Lower lobe of right lung (tissue), 2 donors: Measurements from ENCODE around the gene CBFA2T2. TPM values are rescaled to one million over a fixed set of nuclear protein-coding genes. Genes with fewer than 3 reads are reported as not detected.
"Not testable (repeated sequence)": the region's sequence is repeated elsewhere in the genome, so short reads cannot be mapped to it uniquely, and the experiment has no call there.

Experiments
- ATAC-seq, 2 donors: fragments of 200-7000 bp; cut with Tn5 transposase; one replicate each; pipeline ENCODE4 v1.9.1; 2020 to 2022; ENCODE audit warnings: mild to moderate bottlenecking in 2 of 2, moderate library complexity in 2 of 2
- DNase-seq: peaks from one replicate; pipeline ENCODE4 v3.0.0-alpha.2; 2020
- H3K27ac ChIP-seq: fragments of 200-600 bp; one replicate; pipeline ENCODE4 v1.8.0; 2022
- H3K27me3 ChIP-seq: fragments of 200-600 bp; one replicate; pipeline ENCODE4 v1.8.0; 2022; ENCODE audit warnings: low read depth
- H3K36me3 ChIP-seq: fragments of 200-600 bp; one replicate; pipeline ENCODE4 v1.8.0; 2022; ENCODE audit warnings: mild to moderate bottlenecking
- H3K4me1 ChIP-seq: fragments of 200-600 bp; one replicate; pipeline ENCODE4 v1.8.0; 2022
- H3K4me3 ChIP-seq: fragments of 200-600 bp; one replicate; pipeline ENCODE4 v1.8.0; 2022; ENCODE audit warnings: mild to moderate bottlenecking
- H3K9me3 ChIP-seq: fragments of 200-600 bp; one replicate; pipeline ENCODE4 v1.8.0; 2022
- CTCF ChIP-seq: fragments of 200-600 bp; IDR thresholded peaks from one replicate; pipeline ENCODE4 v1.8.0; 2022; ENCODE audit warnings: antibody characterized with exemption, mild to moderate bottlenecking
- intact Hi-C: fragments of 100-400 bp; cut with DNase I; formaldehyde crosslinking; loops from one replicate; pipeline ENCODE4 v1.11.0; 2022
- total RNA-seq: library from RNA; stranded (reverse); fragmentation: NEBNext Ultra II Directional; extraction: Animal tissue kit (Norgen Biotek cat#: 25700); gene quantifications from one replicate; pipeline ENCODE4 v1.2.1, GENCODE V29; 2021
- donor health status: DM: no; HTN: yes; CAD: no; lungs with severe emphysema.

The CBFA2T2 gene
- total RNA-seq, 1 donor from 2014 or later, result 18.2 TPM

GRCh38 chr20:33583143-33583542, 93.2 kb downstream of the CBFA2T2 start:
- no peak overlapping the region for H3K27ac ChIP-seq
- H3K27me3 ChIP-seq, result no peaks in the 10 kb centered on the region
- ATAC-seq (no peak), DNase-seq (no peak)
- H3K4me3 ChIP-seq, result no peak overlapping the region
- intact Hi-C loops, result no loop called here
- H3K36me3 ChIP-seq, result no peaks in the 10 kb centered on the region
- H3K4me1 ChIP-seq, result no peaks in the 10 kb centered on the region
- H3K9me3 ChIP-seq, result no peaks in the 10 kb centered on the region
- no peak for TF ChIP-seq CTCF

- no peak for TF ChIP-seq CTCF
- no peak for DNase-seq
- ATAC-seq, result no peak
These were observed 95.1 kb downstream of the CBFA2T2 start for GRCh38 chr20:33584976-33585375.

GRCh38 chr20:33585413-33585812, 95.5 kb downstream of the CBFA2T2 start:
- no peak overlapping the region for H3K27ac ChIP-seq
- H3K27me3 ChIP-seq, result no peaks in the 10 kb centered on the region
- no peaks in the 10 kb centered on the region for H3K36me3 ChIP-seq
- no peak overlapping the region for H3K4me3 ChIP-seq
- ATAC-seq (no peak), DNase-seq (no peak)
- no peak for TF ChIP-seq CTCF
- H3K4me1 ChIP-seq, result no peaks in the 10 kb centered on the region
- intact Hi-C loops, result no loop called here
- H3K9me3 ChIP-seq, result no peaks in the 10 kb centered on the region

More at GRCh38 chr20:33584976-33585375, 95.1 kb downstream of the CBFA2T2 start:
- no peaks in the 10 kb centered on the region for H3K4me1 ChIP-seq
- no peaks in the 10 kb centered on the region for H3K36me3 ChIP-seq
- H3K9me3 ChIP-seq, result no peaks in the 10 kb centered on the region
- no peak overlapping the region for H3K27ac ChIP-seq
- H3K4me3 ChIP-seq, result no peak overlapping the region
- no peaks in the 10 kb centered on the region for H3K27me3 ChIP-seq
- intact Hi-C loops, result no loop called here

- no peak overlapping the region for H3K27ac ChIP-seq
- ATAC-seq (no peak), DNase-seq (no peak)
- H3K36me3 ChIP-seq, result no peaks in the 10 kb centered on the region
- no peaks in the 10 kb centered on the region for H3K4me1 ChIP-seq
- TF ChIP-seq CTCF, result no peak
- H3K27me3 ChIP-seq, result no peaks in the 10 kb centered on the region
- H3K4me3 ChIP-seq, result no peak overlapping the region
- no peaks in the 10 kb centered on the region for H3K9me3 ChIP-seq
- intact Hi-C loops, result no loop called here
These were observed 99.2 kb downstream of the CBFA2T2 start for GRCh38 chr20:33589059-33589458.

GRCh38 chr20:33591901-33592300, 102.0 kb downstream of the CBFA2T2 start:
- ATAC-seq, intact Hi-C loops, H3K36me3 ChIP-seq, H3K9me3 ChIP-seq, DNase-seq, H3K4me1 ChIP-seq, H3K27me3 ChIP-seq, H3K27ac ChIP-seq, H3K4me3 ChIP-seq: not testable (repeated sequence)

- Histone ChIP-seq H3K27ac (no peak overlapping the region), H3K27me3 (no peaks in the 10 kb centered on the region), H3K36me3 (no peaks in the 10 kb centered on the region), H3K4me1 (no peaks in the 10 kb centered on the region), H3K4me3 (no peak overlapping the region), H3K9me3 (no peaks in the 10 kb centered on the region)
- TF ChIP-seq CTCF, result no peak
- no peak for ATAC-seq
- intact Hi-C loops, result no loop called here
- DNase-seq, result no peak
These were observed 104.8 kb downstream of the CBFA2T2 start for GRCh38 chr20:33594743-33595142.
